Caco-2 (cell line): ENCODE measurements around the gene PAX5. TPM values are rescaled to one million over a fixed set of nuclear protein-coding genes. Genes with fewer than 3 reads are reported as not detected.

ENCODE experiments used
- BruUV-seq: library from RNA; stranded (reverse); fragments of 400-500 nt; replicated peaks from 2 replicates; lab custom pipeline; 2021; lab: Mats Ljungman, UMichigan
- CTCF ChIA-PET: fragments of 300-600 bp; sonication (Branson Sonifier 250); formaldehyde crosslinking; loops from one replicate; lab custom pipeline; 2022; ENCODE audit warnings: antibody characterized with exemption; lab: Charles Lee
- POLR2A ChIA-PET: fragments of 300-600 bp; sonication (Branson Sonifier 250); formaldehyde crosslinking; loops from one replicate; lab custom pipeline; 2022; ENCODE audit warnings: antibody characterized with exemption; lab: Charles Lee
- DNase-seq, 2 experiments: peaks; one replicate each; pipeline versions ENCODE4 v3.0.0 to v3.0.0-alpha.2; 2020 to 2022
- H3K27me3 ChIP-seq: replicated peaks from 2 replicates; pipeline ENCODE4 v1.6.0; 2011; ENCODE audit warnings: low read length; ENCODE audit not compliant: control insufficient read depth, insufficient read depth
- H3K36me3 ChIP-seq: 2 replicates; pipeline ENCODE4 v1.5.1; 2011; ENCODE audit warnings: low read length; ENCODE audit not compliant: control insufficient read depth, insufficient read depth
- H3K4me1 ChIP-seq: fragments of 250-450 bp; sonication (Bioruptor Pico); 2 replicates; pipeline ENCODE4 v1.5.1; 2020; ENCODE audit warnings: mild to moderate bottlenecking
- H3K4me3 ChIP-seq: 2 replicates; pipeline ENCODE4 v1.5.1; 2011; ENCODE audit warnings: low read depth, mild to moderate bottlenecking, control low read depth, low read length
- H3K9me3 ChIP-seq: fragments of 250-450 bp; sonication (Bioruptor Pico); 2 replicates; pipeline ENCODE4 v1.5.1; 2020; ENCODE audit warnings: mild to moderate bottlenecking, moderate library complexity
- H3K27ac Mint-ChIP-seq: one replicate; pipeline ENCODE4 v1.8.0; 2022; ENCODE audit warnings: mixed read lengths; ENCODE audit not compliant: unreplicated experiment
- H3K27me3 Mint-ChIP-seq: one replicate; pipeline ENCODE4 v1.8.0; 2022; ENCODE audit warnings: mixed read lengths; ENCODE audit not compliant: insufficient read depth, unreplicated experiment
- H3K36me3 Mint-ChIP-seq: one replicate; pipeline ENCODE4 v1.8.0; 2022; ENCODE audit warnings: mild to moderate bottlenecking, mixed read lengths; ENCODE audit not compliant: insufficient read depth, unreplicated experiment
- H3K4me1 Mint-ChIP-seq: one replicate; pipeline ENCODE4 v1.8.0; 2022; ENCODE audit warnings: low read depth, mixed read lengths; ENCODE audit not compliant: unreplicated experiment
- H3K4me3 Mint-ChIP-seq: one replicate; pipeline ENCODE4 v1.8.0; 2022; ENCODE audit warnings: mild to moderate bottlenecking, moderate library complexity, mixed read lengths; ENCODE audit not compliant: unreplicated experiment
- H3K9me3 Mint-ChIP-seq: one replicate; pipeline ENCODE4 v1.8.0; 2022; ENCODE audit warnings: mixed read lengths; ENCODE audit not compliant: unreplicated experiment
- intact Hi-C: fragments of 100-400 bp; cut with micrococcal nuclease; formaldehyde crosslinking; loops from one replicate; pipeline ENCODE4 v1.10.0; 2022; ENCODE audit not compliant: unreplicated experiment
- total RNA-seq: library from RNA; stranded (reverse); gene quantifications from 2 replicates; pipeline ENCODE4 v1.2.3, GENCODE V29; 2022
- TF ChIP-seq, protein P1 (sequence below), 2 experiments: fragments of 200-600 bp in 1 of 2; IDR thresholded peaks; 1 replicate in 1 of 2; 2 replicates in 1 of 2; pipeline versions ENCODE4 v1.5.1 to v1.8.0; 2011 to 2022; ENCODE audit warnings: antibody characterized with exemption in 1 of 2, control low read depth in 1 of 2, inconsistent platforms in 1 of 2, low read depth in 1 of 2, low read length in 1 of 2, mild to moderate bottlenecking in 1 of 2, moderate library complexity in 1 of 2; ENCODE audit not compliant: insufficient read depth in 1 of 2, severe bottlenecking in 1 of 2, unreplicated experiment in 1 of 2

PAX5 gene
- total RNA-seq, 1 experiment from 2014 or later: not detected

- DNase-seq: no peak
- intact Hi-C loops: no loop called here
Observed at GRCh38 chr9:36935332-36935731, 98.7 kb downstream of the PAX5 start.

DNA sequence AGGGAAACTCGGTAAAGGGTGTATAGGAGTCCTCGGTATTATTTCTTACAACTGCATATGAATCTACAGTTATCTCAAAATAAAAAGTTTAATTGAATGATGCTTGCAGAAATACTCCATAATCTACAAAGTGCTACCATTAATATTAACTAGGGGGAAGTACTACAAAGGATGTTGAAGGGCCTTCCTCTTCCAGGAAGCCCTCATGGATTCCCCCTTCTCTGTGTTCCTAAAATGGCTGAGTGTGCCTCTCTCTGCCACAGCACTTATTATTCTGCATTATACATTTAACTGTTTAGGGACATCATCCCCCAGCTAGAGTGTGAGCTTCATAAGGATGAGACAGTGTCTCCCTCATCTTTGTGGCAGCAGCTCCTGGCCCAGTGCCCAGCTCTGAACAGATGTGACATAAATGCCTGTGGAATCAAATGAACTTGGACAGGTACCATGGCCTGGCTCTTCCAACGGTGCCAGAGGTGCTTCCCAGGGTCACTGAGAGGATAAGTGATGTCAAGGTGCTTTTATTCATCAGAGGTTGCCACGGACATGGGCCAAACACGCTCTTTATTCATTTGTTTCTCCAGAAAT, 99.5 kb downstream of the PAX5 start:
- no peaks in the 10 kb centered on the region for H3K27me3 ChIP-seq
- H3K9me3 Mint-ChIP-seq: peaks cover 8% of the 10 kb centered on the region
- H3K27me3 Mint-ChIP-seq: peaks cover 2% of the 10 kb centered on the region
- H3K4me1 ChIP-seq: peaks cover 8% of the 10 kb centered on the region
- ChIA-PET CTCF (interaction anchor here (0.6 kb wide), 1 partner anchor 835 kb away, joined by 7 read pairs; no protein-coding TSS in a partner anchor), POLR2A (interaction anchor here (0.5 kb wide), 1 partner anchor 88 kb away, joined by 3 read pairs; no protein-coding TSS in a partner anchor)
- peaks cover 8% of the 10 kb centered on the region for H3K4me1 Mint-ChIP-seq
- TF ChIP-seq, protein P1, sequence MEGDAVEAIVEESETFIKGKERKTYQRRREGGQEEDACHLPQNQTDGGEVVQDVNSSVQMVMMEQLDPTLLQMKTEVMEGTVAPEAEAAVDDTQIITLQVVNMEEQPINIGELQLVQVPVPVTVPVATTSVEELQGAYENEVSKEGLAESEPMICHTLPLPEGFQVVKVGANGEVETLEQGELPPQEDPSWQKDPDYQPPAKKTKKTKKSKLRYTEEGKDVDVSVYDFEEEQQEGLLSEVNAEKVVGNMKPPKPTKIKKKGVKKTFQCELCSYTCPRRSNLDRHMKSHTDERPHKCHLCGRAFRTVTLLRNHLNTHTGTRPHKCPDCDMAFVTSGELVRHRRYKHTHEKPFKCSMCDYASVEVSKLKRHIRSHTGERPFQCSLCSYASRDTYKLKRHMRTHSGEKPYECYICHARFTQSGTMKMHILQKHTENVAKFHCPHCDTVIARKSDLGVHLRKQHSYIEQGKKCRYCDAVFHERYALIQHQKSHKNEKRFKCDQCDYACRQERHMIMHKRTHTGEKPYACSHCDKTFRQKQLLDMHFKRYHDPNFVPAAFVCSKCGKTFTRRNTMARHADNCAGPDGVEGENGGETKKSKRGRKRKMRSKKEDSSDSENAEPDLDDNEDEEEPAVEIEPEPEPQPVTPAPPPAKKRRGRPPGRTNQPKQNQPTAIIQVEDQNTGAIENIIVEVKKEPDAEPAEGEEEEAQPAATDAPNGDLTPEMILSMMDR (IDR thresholded peaks at IDR 0.05; ENCODE audit: insufficient read depth in 1 of 2, low read depth in 1 of 2, low read length in 1 of 2, severe bottlenecking in 1 of 2, unreplicated experiment in 1 of 2): no peak
- BruUV-seq: no TSS peak
- no peak for DNase-seq
- no peak overlapping the region for H3K27ac Mint-ChIP-seq
- 0 out of 2 replicates have a peak, but pooled peaks cover 4% of the 10 kb centered on the region for H3K9me3 ChIP-seq
- no peaks in the 10 kb centered on the region for H3K36me3 ChIP-seq
- no peak overlapping the region for H3K4me3 Mint-ChIP-seq
- H3K4me3 ChIP-seq: no peak overlapping the region
- intact Hi-C loops: no loop called here
- H3K36me3 Mint-ChIP-seq: no peaks in the 10 kb centered on the region

More at GRCh38 chr9:36935332-36935731, 98.7 kb downstream of the PAX5 start:
- ChIA-PET POLR2A (no interaction called here), CTCF (no interaction called here)
- H3K27ac Mint-ChIP-seq: no peak overlapping the region
- H3K36me3 Mint-ChIP-seq: no peaks in the 10 kb centered on the region
- H3K27me3 Mint-ChIP-seq: peaks cover 2% of the 10 kb centered on the region
- BruUV-seq: no TSS peak
- Histone ChIP-seq H3K27me3 (no peaks in the 10 kb centered on the region), H3K4me1 (peaks cover 8% of the 10 kb centered on the region), H3K4me3 (no peak overlapping the region), H3K36me3 (no peaks in the 10 kb centered on the region), H3K9me3 (0 out of 2 replicates have a peak, but pooled peaks cover 4% of the 10 kb centered on the region)
- peaks cover 8% of the 10 kb centered on the region for H3K9me3 Mint-ChIP-seq
- peaks cover 8% of the 10 kb centered on the region for H3K4me1 Mint-ChIP-seq
- TF ChIP-seq, protein P1 (IDR thresholded peaks at IDR 0.05; ENCODE audit: insufficient read depth in 1 of 2, low read depth in 1 of 2, low read length in 1 of 2, severe bottlenecking in 1 of 2, unreplicated experiment in 1 of 2): no peak
- no peak overlapping the region for H3K4me3 Mint-ChIP-seq

- H3K27me3 ChIP-seq: no peaks in the 10 kb centered on the region
- Mint-ChIP-seq H3K9me3 (peaks cover 8% of the 10 kb centered on the region), H3K36me3 (no peaks in the 10 kb centered on the region), H3K4me1 (peaks cover 13% of the 10 kb centered on the region), H3K27me3 (no peaks in the 10 kb centered on the region), H3K27ac (no peak overlapping the region), H3K4me3 (no peak overlapping the region)
- 0 out of 2 replicates have a peak, but pooled peaks cover 4% of the 10 kb centered on the region for H3K9me3 ChIP-seq
- H3K36me3 ChIP-seq: no peaks in the 10 kb centered on the region
- intact Hi-C loops: no loop called here
- no TSS peak for BruUV-seq
- ChIA-PET POLR2A (no interaction called here), CTCF (no interaction called here)
- H3K4me3 ChIP-seq: no peak overlapping the region
- TF ChIP-seq, protein P1 (IDR thresholded peaks at IDR 0.05; ENCODE audit: insufficient read depth in 1 of 2, low read depth in 1 of 2, low read length in 1 of 2, severe bottlenecking in 1 of 2, unreplicated experiment in 1 of 2): no peak
- H3K4me1 ChIP-seq: peaks cover 8% of the 10 kb centered on the region
- no peak for DNase-seq
Observed at GRCh38 chr9:36933676-36934215, 100.3 kb downstream of the PAX5 start.
